MCF 10A (cell line): ENCODE results near the gene NDST4. TPM values are rescaled to one million over a fixed set of nuclear protein-coding genes. Genes with fewer than 3 reads are reported as not detected.

Experiments
- BruUV-seq: library from RNA; stranded (reverse); fragments of 400-500 nt; replicated peaks from 2 replicates; lab custom pipeline; 2021; lab: Mats Ljungman, UMichigan
- CTCF ChIA-PET: fragments of 300-600 bp; sonication (Branson Sonifier 250); formaldehyde crosslinking; extraction: SDS; loops from one replicate; lab custom pipeline; 2021; ENCODE audit warnings: antibody characterized with exemption, inconsistent platforms; lab: Yijun Ruan, JAX
- POLR2A ChIA-PET: fragments of 300-600, 350-650 bp; sonication (Branson Sonifier 250); formaldehyde crosslinking; extraction: SDS; loops from one replicate; lab custom pipeline; 2020; ENCODE audit warnings: antibody characterized with exemption, inconsistent platforms; lab: Yijun Ruan, JAX
- DNase-seq: peaks from one replicate; pipeline ENCODE4 v3.0.0-alpha.2; 2018; ENCODE audit not compliant: unreplicated experiment
- H3K27ac Mint-ChIP-seq: one replicate; pipeline ENCODE4 v1.8.0; 2022; ENCODE audit warnings: mild to moderate bottlenecking, low read depth, mixed read lengths; ENCODE audit not compliant: unreplicated experiment
- H3K27me3 Mint-ChIP-seq: one replicate; pipeline ENCODE4 v1.8.0; 2022; ENCODE audit warnings: mixed read lengths; ENCODE audit not compliant: insufficient read depth, unreplicated experiment
- H3K36me3 Mint-ChIP-seq: one replicate; pipeline ENCODE4 v1.8.0; 2022; ENCODE audit warnings: mild to moderate bottlenecking, moderate library complexity, mixed read lengths; ENCODE audit not compliant: insufficient read depth, unreplicated experiment
- H3K4me1 Mint-ChIP-seq: one replicate; pipeline ENCODE4 v1.8.0; 2022; ENCODE audit warnings: mixed read lengths; ENCODE audit not compliant: insufficient read depth, unreplicated experiment
- H3K4me3 Mint-ChIP-seq: one replicate; pipeline ENCODE4 v1.8.0; 2022; ENCODE audit warnings: mild to moderate bottlenecking, moderate library complexity, mixed read lengths; ENCODE audit not compliant: unreplicated experiment
- H3K9me3 Mint-ChIP-seq: one replicate; pipeline ENCODE4 v1.8.0; 2022; ENCODE audit warnings: mixed read lengths; ENCODE audit not compliant: unreplicated experiment
- intact Hi-C: fragments of 100-400 bp; cut with micrococcal nuclease; formaldehyde crosslinking; loops from 2 replicates; pipeline ENCODE4 v1.14.1; 2022
- total RNA-seq: library from RNA; stranded (reverse); gene quantifications from 2 replicates; pipeline ENCODE4 v1.2.3, GENCODE V29; 2022
- TF ChIP-seq, protein P1 (sequence below): fragments of 200-600 bp; IDR thresholded peaks from one replicate; pipeline ENCODE4 v1.8.0; 2022; ENCODE audit warnings: antibody characterized with exemption, mild to moderate bottlenecking; ENCODE audit not compliant: unreplicated experiment

Gene NDST4
- total RNA-seq, 1 experiment from 2014 or later, result not detected

DNA sequence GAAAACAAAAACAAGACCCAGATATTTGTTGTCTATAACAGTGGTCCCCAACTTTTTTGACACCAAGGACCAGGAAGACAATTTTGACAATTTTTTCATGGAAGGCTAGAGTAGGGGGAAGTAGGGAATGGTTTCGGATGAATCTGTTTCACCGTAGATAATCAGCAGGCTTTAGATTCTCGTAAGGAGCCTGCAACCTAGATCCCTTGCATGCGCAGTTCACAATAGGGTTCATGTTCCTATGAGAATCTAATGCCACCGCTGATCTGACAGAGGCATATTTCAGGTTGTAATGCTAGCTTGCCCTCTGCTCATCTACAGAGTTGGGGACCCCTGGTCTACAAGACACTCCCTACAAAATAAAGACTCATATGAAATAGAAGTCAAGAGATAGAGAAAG is 229.8 kb downstream of the NDST4 start:
- H3K4me1 Mint-ChIP-seq, result no peaks in the 10 kb centered on the region
- no peak overlapping the region for H3K27ac Mint-ChIP-seq
- intact Hi-C loops, result no loop called here
- H3K9me3 Mint-ChIP-seq, result no peaks in the 10 kb centered on the region
- DNase-seq, result no peak
- H3K36me3 Mint-ChIP-seq, result no peaks in the 10 kb centered on the region
- H3K27me3 Mint-ChIP-seq, result no peaks in the 10 kb centered on the region
- TF ChIP-seq, protein P1, sequence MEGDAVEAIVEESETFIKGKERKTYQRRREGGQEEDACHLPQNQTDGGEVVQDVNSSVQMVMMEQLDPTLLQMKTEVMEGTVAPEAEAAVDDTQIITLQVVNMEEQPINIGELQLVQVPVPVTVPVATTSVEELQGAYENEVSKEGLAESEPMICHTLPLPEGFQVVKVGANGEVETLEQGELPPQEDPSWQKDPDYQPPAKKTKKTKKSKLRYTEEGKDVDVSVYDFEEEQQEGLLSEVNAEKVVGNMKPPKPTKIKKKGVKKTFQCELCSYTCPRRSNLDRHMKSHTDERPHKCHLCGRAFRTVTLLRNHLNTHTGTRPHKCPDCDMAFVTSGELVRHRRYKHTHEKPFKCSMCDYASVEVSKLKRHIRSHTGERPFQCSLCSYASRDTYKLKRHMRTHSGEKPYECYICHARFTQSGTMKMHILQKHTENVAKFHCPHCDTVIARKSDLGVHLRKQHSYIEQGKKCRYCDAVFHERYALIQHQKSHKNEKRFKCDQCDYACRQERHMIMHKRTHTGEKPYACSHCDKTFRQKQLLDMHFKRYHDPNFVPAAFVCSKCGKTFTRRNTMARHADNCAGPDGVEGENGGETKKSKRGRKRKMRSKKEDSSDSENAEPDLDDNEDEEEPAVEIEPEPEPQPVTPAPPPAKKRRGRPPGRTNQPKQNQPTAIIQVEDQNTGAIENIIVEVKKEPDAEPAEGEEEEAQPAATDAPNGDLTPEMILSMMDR, result no peak
- ChIA-PET POLR2A (no interaction called here), CTCF (no interaction called here)
- H3K4me3 Mint-ChIP-seq, result no peak overlapping the region
- BruUV-seq, result no TSS peak

DNA sequence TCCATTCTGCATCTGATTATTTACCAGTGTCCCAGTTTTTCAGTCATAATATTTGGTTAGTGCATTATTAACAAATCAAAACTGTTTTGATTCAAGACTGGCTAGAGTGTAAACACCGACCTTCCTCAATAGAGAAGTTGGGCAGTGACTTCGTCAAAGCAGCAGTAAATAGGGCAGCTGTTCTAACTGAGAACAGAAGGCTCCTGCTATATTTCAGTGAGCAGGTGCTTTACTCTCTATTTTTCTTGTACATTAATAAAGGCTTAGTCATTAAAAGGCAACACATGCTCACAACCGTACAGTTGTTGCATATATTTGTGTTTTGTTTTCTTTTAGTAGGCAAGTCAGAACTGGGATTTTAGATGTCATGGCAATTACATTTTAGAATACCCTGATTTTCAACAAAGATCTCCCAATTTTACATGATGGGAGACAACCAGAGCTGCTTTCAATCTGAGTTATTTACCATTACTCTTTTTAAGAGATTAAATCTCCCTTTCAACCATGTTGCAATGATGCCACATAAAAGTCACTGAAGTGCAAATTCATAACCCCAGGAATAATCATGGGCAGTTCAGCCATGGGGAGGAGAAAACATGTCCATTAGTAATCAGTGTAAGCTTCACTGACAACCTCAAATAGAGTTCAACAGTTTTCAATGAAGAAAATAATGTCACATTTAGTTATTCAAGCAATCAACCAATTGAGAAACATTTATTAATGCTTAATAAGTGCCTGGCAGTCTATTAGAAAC is 233.3 kb downstream of the NDST4 start:
- TF ChIP-seq, protein P1, result no peak
- no TSS peak for BruUV-seq
- no peaks in the 10 kb centered on the region for H3K9me3 Mint-ChIP-seq
- peaks cover 5% of the 10 kb centered on the region for H3K4me1 Mint-ChIP-seq
- no peaks in the 10 kb centered on the region for H3K27me3 Mint-ChIP-seq
- intact Hi-C loops, result no loop called here
- ChIA-PET CTCF (no interaction called here), POLR2A (interaction anchor here (0.7 kb wide), 1 partner anchor 591 kb away, joined by 3 read pairs; no protein-coding TSS in a partner anchor)
- no peak overlapping the region for H3K27ac Mint-ChIP-seq
- H3K4me3 Mint-ChIP-seq, result no peak overlapping the region
- peaks cover 7% of the 10 kb centered on the region for H3K36me3 Mint-ChIP-seq
- DNase-seq, result no peak

DNA sequence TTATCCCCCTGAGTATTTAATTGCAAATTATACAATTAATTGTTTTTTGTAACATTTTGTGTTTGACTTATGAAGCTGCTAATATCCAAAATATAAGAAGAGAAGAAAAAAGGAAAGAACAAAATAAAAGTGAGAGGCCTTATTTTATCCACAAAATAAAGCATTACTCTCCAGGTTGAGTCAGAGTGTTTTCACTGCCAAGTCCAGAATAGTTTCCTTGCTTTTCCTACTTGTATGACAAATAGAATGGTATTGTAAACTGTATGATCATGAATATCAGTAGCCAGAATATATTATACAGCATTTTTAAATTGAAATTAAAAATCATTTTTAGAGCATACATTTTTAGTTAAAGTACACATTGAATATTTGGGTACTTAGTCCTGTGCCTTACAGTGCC is 237.8 kb downstream of the NDST4 start:
- peaks cover 7% of the 10 kb centered on the region for H3K36me3 Mint-ChIP-seq
- no peaks in the 10 kb centered on the region for H3K27me3 Mint-ChIP-seq
- H3K4me3 Mint-ChIP-seq, result no peak overlapping the region
- H3K9me3 Mint-ChIP-seq, result no peaks in the 10 kb centered on the region
- H3K27ac Mint-ChIP-seq, result no peak overlapping the region
- ChIA-PET POLR2A (no interaction called here), CTCF (interaction anchor here (0.8 kb wide), 1 partner anchor 30 kb away, joined by 3 read pairs; no protein-coding TSS in a partner anchor)
- H3K4me1 Mint-ChIP-seq, result peaks cover 5% of the 10 kb centered on the region
- DNase-seq, result no peak
- no TSS peak for BruUV-seq
- TF ChIP-seq, protein P1, result no peak
- intact Hi-C loops, result no loop called here

DNA sequence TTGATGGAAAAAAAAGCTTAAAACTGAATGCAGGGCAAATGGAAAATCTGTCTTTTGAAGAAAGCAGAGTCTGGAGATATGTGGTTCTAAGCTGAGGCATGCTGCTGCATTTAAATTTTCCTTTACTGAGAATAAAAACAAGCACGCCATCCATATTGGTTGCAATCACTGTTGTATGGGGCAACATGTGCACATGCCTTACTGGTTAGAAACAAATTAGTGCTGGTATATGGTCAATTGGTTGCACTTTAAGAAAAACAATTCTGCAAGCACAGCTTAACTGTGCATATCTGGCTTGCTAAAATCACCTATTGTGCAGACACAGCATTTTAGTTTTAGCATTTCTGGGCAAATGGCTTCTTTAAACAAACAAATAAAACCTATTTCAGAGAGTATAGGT is 239.1 kb downstream of the NDST4 start:
- H3K36me3 Mint-ChIP-seq, result peaks cover 7% of the 10 kb centered on the region
- no TSS peak for BruUV-seq

More for the DNA sequence above, 239.1 kb downstream of the NDST4 start:
- H3K4me3 Mint-ChIP-seq, result no peak overlapping the region
- peaks cover 11% of the 10 kb centered on the region for H3K27me3 Mint-ChIP-seq
- no peaks in the 10 kb centered on the region for H3K9me3 Mint-ChIP-seq
- no peak overlapping the region for H3K27ac Mint-ChIP-seq
- CTCF ChIA-PET, result no interaction called here
- no peak for DNase-seq
- peaks cover 5% of the 10 kb centered on the region for H3K4me1 Mint-ChIP-seq
- POLR2A ChIA-PET, result no interaction called here
- intact Hi-C loops, result no loop called here
- TF ChIP-seq, protein P1, result no peak
